ENCODE data around the gene TMEM101.
A peak's percentile ranks its signal among the peaks of the same experiment; 100 is the strongest.

TMEM101 gene

DNA sequence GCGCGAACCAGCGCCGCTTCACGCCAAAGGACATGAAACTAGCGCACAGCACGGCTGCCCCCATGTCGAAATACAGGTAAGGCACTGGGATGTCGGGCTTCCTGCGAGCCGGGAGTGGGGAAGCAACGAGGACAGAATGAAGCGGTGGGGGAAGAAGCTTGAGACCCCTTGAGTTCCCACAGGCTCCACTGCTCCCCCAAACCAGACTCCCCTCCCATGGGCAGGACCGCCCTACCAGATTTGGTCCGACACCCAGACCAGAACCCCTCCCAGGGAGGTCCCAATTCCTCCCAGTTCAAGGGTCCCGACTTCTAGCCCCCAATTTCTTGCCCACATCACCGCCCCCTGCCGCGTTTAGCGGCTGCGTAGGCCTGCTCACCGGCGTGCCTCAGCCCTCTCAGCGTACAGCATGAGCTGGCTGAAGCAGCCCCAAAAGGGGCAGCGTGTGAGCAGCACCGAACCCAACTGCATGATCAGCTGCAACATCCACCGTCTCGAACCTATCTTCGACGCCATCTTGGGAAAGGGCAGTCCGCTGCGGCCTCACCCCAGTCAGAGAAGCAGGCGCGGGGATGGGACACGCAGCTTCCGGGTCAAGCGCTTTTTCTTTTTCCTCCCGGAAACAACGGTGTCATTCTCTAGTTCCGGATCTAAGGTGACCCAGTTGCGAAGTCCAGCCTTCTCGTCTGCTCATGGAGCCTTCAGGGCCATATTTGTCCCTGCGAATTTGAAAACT lies at the start of gene TMEM101:
Gene TMEM101 (minus strand): TSS at position 527 of the 736 bp plus-strand sequence. CDS start 11 bp downstream, at position 516.
- ChIA-PET CTCF (interaction anchor here (0.6 kb wide), 1 partner anchor 13 kb away, joined by 4 read pairs; no protein-coding TSS in a partner anchor), POLR2A (interaction anchor here (0.6 to 1.1 kb wide), 6 partner anchors 8 to 298 kb away, joined by 3 to 9 read pairs (median 4); partner anchors contain the start of gene TMUB2)
- Histone ChIP-seq H3K4me1 (ENCODE audit: control insufficient read depth, insufficient read depth, low read length) (peaks cover 11% of the 10 kb centered on the region; the same call in 1 of the 2 replicates), H3K36me3 (ENCODE audit: control insufficient read depth in 2 of 2, insufficient read depth in 1 of 2, low read length in 2 of 2) (peaks cover 0 to 24% of the 10 kb centered on the region in 2 experiments; a peak in 1 of 3 replicates), H3K9me3 (ENCODE audit: control insufficient read depth, insufficient read depth, low read depth, low read length) (no peaks in the 10 kb centered on the region), H3K4me3 (ENCODE audit: low read depth, low read length) (peak within 1 kb of the TSS; percentile 75), H3K27ac (ENCODE audit: extremely low read depth, low read depth, low read length) (peak within 1 kb of the TSS; percentile 64)
- TF ChIP-seq ZNF112 (tag by site-specific recombination; IDR thresholded peaks at IDR 0.05) (no peak), SETDB1 (IDR thresholded peaks at IDR 0.05; ENCODE audit: insufficient read length, low read length) (peak; percentile 40), ZNF121 (tag by site-specific recombination; IDR thresholded peaks at IDR 0.05) (peak; percentile 64; the same call in 1 of the 2 replicates), ZNF16 (tag by site-specific recombination; IDR thresholded peaks at IDR 0.05; ENCODE audit: low read depth) (no peak), ZNF350 (tag by site-specific recombination; IDR thresholded peaks at IDR 0.05) (no peak), ZNF24 (tag by site-specific recombination; IDR thresholded peaks at IDR 0.05) (peak; percentile 98), ZNF366 (tag by site-specific recombination; conservative IDR thresholded peaks at IDR 0.05) (peak; percentile 43; the same call in 1 of the 2 replicates), ZNF169 (tag by site-specific recombination; IDR thresholded peaks at IDR 0.05) (no peak), ZNF2 (tag by site-specific recombination; IDR thresholded peaks at IDR 0.05) (peak; percentile 98), YY2 (tag by site-specific recombination; IDR thresholded peaks at IDR 0.05) (peak; percentile 92), YY1 (tag by site-specific recombination; IDR thresholded peaks at IDR 0.05) (peak; percentile 100), ZNF529 (tag by site-specific recombination; IDR thresholded peaks at IDR 0.05; ENCODE audit: insufficient replicate concordance) (no peak), SP3 (tag by site-specific recombination; IDR thresholded peaks at IDR 0.05) (peak; percentile 94), ZNF768 (tag by site-specific recombination; IDR thresholded peaks at IDR 0.05) (no peak)
- TF ChIP-seq, protein P1, sequence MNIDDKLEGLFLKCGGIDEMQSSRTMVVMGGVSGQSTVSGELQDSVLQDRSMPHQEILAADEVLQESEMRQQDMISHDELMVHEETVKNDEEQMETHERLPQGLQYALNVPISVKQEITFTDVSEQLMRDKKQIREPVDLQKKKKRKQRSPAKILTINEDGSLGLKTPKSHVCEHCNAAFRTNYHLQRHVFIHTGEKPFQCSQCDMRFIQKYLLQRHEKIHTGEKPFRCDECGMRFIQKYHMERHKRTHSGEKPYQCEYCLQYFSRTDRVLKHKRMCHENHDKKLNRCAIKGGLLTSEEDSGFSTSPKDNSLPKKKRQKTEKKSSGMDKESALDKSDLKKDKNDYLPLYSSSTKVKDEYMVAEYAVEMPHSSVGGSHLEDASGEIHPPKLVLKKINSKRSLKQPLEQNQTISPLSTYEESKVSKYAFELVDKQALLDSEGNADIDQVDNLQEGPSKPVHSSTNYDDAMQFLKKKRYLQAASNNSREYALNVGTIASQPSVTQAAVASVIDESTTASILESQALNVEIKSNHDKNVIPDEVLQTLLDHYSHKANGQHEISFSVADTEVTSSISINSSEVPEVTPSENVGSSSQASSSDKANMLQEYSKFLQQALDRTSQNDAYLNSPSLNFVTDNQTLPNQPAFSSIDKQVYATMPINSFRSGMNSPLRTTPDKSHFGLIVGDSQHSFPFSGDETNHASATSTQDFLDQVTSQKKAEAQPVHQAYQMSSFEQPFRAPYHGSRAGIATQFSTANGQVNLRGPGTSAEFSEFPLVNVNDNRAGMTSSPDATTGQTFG (tag by site-specific recombination; IDR thresholded peaks at IDR 0.05; ENCODE audit: borderline replicate concordance) = 0 out of 2 replicates have a peak, but pooled peaks have one; percentile 52
- TF ChIP-seq, protein P2, sequence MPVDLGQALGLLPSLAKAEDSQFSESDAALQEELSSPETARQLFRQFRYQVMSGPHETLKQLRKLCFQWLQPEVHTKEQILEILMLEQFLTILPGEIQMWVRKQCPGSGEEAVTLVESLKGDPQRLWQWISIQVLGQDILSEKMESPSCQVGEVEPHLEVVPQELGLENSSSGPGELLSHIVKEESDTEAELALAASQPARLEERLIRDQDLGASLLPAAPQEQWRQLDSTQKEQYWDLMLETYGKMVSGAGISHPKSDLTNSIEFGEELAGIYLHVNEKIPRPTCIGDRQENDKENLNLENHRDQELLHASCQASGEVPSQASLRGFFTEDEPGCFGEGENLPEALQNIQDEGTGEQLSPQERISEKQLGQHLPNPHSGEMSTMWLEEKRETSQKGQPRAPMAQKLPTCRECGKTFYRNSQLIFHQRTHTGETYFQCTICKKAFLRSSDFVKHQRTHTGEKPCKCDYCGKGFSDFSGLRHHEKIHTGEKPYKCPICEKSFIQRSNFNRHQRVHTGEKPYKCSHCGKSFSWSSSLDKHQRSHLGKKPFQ (tag by site-specific recombination; IDR thresholded peaks at IDR 0.05) = no peak
- TF ChIP-seq, protein P3, sequence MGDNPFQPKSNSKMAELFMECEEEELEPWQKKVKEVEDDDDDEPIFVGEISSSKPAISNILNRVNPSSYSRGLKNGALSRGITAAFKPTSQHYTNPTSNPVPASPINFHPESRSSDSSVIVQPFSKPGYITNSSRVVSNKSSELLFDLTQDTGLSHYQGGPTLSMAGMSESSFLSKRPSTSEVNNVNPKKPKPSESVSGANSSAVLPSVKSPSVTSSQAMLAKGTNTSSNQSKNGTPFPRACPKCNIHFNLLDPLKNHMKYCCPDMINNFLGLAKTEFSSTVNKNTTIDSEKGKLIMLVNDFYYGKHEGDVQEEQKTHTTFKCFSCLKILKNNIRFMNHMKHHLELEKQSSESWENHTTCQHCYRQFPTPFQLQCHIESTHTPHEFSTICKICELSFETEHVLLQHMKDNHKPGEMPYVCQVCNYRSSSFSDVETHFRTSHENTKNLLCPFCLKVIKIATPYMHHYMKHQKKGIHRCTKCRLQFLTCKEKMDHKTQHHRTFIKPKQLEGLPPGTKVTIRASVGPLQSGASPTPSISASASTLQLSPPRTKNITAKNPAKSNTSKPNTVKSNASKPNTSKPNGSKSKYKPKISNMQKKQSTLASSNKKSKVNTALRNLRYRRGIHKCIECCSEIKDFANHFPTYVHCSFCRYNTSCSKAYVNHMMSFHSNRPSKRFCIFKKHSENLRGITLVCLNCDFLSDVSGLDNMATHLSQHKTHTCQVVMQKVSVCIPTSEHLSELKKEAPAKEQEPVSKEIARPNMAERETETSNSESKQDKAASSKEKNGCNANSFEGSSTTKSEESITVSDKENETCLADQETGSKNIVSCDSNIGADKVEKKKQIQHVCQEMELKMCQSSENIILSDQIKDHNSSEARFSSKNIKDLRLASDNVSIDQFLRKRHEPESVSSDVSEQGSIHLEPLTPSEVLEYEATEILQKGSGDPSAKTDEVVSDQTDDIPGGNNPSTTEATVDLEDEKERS (tag by site-specific recombination; IDR thresholded peaks at IDR 0.05) = peak; percentile 91
- TF ChIP-seq, protein P4, sequence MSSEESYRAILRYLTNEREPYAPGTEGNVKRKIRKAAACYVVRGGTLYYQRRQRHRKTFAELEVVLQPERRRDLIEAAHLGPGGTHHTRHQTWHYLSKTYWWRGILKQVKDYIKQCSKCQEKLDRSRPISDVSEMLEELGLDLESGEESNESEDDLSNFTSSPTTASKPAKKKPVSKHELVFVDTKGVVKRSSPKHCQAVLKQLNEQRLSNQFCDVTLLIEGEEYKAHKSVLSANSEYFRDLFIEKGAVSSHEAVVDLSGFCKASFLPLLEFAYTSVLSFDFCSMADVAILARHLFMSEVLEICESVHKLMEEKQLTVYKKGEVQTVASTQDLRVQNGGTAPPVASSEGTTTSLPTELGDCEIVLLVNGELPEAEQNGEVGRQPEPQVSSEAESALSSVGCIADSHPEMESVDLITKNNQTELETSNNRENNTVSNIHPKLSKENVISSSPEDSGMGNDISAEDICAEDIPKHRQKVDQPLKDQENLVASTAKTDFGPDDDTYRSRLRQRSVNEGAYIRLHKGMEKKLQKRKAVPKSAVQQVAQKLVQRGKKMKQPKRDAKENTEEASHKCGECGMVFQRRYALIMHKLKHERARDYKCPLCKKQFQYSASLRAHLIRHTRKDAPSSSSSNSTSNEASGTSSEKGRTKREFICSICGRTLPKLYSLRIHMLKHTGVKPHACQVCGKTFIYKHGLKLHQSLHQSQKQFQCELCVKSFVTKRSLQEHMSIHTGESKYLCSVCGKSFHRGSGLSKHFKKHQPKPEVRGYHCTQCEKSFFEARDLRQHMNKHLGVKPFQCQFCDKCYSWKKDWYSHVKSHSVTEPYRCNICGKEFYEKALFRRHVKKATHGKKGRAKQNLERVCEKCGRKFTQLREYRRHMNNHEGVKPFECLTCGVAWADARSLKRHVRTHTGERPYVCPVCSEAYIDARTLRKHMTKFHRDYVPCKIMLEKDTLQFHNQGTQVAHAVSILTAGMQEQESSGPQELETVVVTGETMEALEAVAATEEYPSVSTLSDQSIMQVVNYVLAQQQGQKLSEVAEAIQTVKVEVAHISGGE (tag by site-specific recombination; conservative IDR thresholded peaks at IDR 0.05; ENCODE audit: low read depth) = peak; percentile 100
- TF ChIP-seq, protein P5, sequence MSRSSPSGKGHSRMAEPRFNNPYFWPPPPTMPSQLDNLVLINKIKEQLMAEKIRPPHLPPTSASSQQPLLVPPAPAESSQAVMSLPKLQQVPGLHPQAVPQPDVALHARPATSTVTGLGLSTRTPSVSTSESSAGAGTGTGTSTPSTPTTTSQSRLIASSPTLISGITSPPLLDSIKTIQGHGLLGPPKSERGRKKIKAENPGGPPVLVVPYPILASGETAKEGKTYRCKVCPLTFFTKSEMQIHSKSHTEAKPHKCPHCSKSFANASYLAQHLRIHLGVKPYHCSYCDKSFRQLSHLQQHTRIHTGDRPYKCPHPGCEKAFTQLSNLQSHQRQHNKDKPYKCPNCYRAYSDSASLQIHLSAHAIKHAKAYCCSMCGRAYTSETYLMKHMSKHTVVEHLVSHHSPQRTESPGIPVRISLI (tag by site-specific recombination; IDR thresholded peaks at IDR 0.05) = peak; percentile 94
- TF ChIP-seq, protein P6, sequence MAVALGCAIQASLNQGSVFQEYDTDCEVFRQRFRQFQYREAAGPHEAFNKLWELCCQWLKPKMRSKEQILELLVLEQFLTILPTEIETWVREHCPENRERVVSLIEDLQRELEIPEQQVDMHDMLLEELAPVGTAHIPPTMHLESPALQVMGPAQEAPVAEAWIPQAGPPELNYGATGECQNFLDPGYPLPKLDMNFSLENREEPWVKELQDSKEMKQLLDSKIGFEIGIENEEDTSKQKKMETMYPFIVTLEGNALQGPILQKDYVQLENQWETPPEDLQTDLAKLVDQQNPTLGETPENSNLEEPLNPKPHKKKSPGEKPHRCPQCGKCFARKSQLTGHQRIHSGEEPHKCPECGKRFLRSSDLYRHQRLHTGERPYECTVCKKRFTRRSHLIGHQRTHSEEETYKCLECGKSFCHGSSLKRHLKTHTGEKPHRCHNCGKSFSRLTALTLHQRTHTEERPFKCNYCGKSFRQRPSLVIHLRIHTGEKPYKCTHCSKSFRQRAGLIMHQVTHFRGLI (tag by site-specific recombination; IDR thresholded peaks at IDR 0.05) = peak; percentile 66; the same call in 1 of the 2 replicates
- TF ChIP-seq, protein P7, sequence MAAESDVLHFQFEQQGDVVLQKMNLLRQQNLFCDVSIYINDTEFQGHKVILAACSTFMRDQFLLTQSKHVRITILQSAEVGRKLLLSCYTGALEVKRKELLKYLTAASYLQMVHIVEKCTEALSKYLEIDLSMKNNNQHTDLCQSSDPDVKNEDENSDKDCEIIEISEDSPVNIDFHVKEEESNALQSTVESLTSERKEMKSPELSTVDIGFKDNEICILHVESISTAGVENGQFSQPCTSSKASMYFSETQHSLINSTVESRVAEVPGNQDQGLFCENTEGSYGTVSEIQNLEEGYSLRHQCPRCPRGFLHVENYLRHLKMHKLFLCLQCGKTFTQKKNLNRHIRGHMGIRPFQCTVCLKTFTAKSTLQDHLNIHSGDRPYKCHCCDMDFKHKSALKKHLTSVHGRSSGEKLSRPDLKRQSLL (tag by site-specific recombination; IDR thresholded peaks at IDR 0.05) = peak; percentile 91
